ENCODE results near the gene GNG14. TPM values are rescaled to one million over a fixed set of nuclear protein-coding genes. Genes with fewer than 3 reads are reported as not detected.
A peak's percentile ranks its signal among the peaks of the same experiment; 100 is the strongest.
"Not testable (repeated sequence)": the region's sequence is repeated elsewhere in the genome, so short reads cannot be mapped to it uniquely, and the experiment has no call there.

Gene GNG14
- total RNA-seq, 1 donor = not detected

GRCh38 chr19:12676384-12676792, 11.4 kb upstream of the GNG14 start:
- no peaks in the 10 kb centered on the region for H3K27me3 ChIP-seq (ENCODE audit: insufficient read depth, low read length)
- H3K4me3 ChIP-seq (ENCODE audit: low read length) = no peak overlapping the region
- no peaks in the 10 kb centered on the region for H3K9me3 ChIP-seq (ENCODE audit: low read depth, low read length)
- peaks cover 24% of the 10 kb centered on the region for H3K4me1 ChIP-seq (ENCODE audit: insufficient read depth, low read length)

DNA sequence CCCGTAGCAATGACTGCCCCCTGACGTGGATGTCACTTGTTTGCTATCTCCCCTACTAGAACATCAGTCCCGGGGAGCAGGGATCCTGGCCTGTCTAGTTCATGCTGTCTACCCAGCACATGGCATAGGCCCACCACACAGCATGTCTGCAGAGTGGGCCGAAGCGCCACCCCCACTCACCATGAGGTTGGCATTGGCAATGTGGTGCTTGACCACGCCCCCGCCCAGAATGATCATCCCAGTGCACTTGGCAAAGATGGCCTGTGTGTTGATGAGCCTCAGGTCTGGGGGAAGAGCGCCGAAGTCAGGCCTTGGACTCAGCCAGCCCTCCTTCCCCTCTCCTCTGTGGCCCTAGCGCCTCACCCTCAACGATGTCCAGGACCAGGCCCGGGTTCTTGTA, 10.9 kb upstream of the GNG14 start:
- Histone ChIP-seq H3K4me1 (ENCODE audit: insufficient read depth, low read length) (peaks cover 24% of the 10 kb centered on the region), H3K4me3 (ENCODE audit: low read length) (no peak overlapping the region), H3K27me3 (ENCODE audit: insufficient read depth, low read length) (no peaks in the 10 kb centered on the region), H3K9me3 (ENCODE audit: low read depth, low read length) (no peaks in the 10 kb centered on the region)

GRCh38 chr19:12678039-12678438, 9.8 kb upstream of the GNG14 start:
- H3K4me3 ChIP-seq (ENCODE audit: low read length); H3K9me3 ChIP-seq (ENCODE audit: low read depth, low read length); H3K27me3 ChIP-seq (ENCODE audit: insufficient read depth, low read length): not testable (repeated sequence)
- peaks cover 28% of the 10 kb centered on the region for H3K4me1 ChIP-seq (ENCODE audit: insufficient read depth, low read length)

- Histone ChIP-seq H3K4me3 (ENCODE audit: low read length) (no peak overlapping the region), H3K4me1 (ENCODE audit: insufficient read depth, low read length) (peaks cover 28% of the 10 kb centered on the region), H3K27me3 (ENCODE audit: insufficient read depth, low read length) (no peaks in the 10 kb centered on the region), H3K9me3 (ENCODE audit: low read depth, low read length) (no peaks in the 10 kb centered on the region)
Observed at GRCh38 chr19:12680034-12680433, 7.8 kb upstream of the GNG14 start.

- H3K9me3 ChIP-seq (ENCODE audit: low read depth, low read length) = no peaks in the 10 kb centered on the region
- H3K4me3 ChIP-seq (ENCODE audit: low read length) = peak within 1 kb of the TSS; percentile 89
- no peaks in the 10 kb centered on the region for H3K27me3 ChIP-seq (ENCODE audit: insufficient read depth, low read length)
- H3K4me1 ChIP-seq (ENCODE audit: insufficient read depth, low read length) = peaks cover 27% of the 10 kb centered on the region
Observed at GRCh38 chr19:12681074-12681987, 6.5 kb upstream of the GNG14 start, which contains the start of gene DHPS. DHPS (minus strand) TSS chr19:12681880; CDS start chr19:12681766, 114 bp downstream.

GRCh38 chr19:12685831-12686230, 2.0 kb upstream of the GNG14 start:
- Histone ChIP-seq H3K27me3 (ENCODE audit: insufficient read depth, low read length) (no peaks in the 10 kb centered on the region), H3K4me1 (ENCODE audit: insufficient read depth, low read length) (peaks cover 8% of the 10 kb centered on the region)

DNA sequence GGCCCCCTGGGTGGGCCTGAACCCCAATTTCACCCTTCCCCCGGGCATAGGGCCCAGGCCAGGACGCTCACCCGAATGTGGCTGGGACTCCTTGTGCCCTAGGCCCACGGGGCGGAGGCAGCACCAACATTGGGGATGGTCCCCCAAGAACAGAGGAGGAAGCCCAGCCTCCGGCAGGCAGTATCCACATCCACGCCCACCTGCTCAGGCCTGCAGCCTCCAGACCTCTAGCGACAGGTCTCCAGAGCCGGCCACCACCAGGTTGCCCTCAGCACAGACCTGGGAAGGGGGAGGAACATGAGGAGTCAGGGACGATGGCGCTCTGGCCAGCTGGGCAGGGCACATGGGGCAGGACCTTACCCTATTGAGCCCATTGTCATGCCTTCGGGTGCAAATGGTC, 1.2 kb downstream of the GNG14 start:
- Histone ChIP-seq H3K4me3 (ENCODE audit: low read length) (no peak overlapping the region), H3K27me3 (ENCODE audit: insufficient read depth, low read length) (no peaks in the 10 kb centered on the region), H3K9me3 (ENCODE audit: low read depth, low read length) (no peaks in the 10 kb centered on the region), H3K4me1 (ENCODE audit: insufficient read depth, low read length) (no peaks in the 10 kb centered on the region)

More at GRCh38 chr19:12685831-12686230, 2.0 kb upstream of the GNG14 start:
- Histone ChIP-seq H3K9me3 (ENCODE audit: low read depth, low read length) (no peaks in the 10 kb centered on the region), H3K4me3 (ENCODE audit: low read length) (no peak overlapping the region)

DNA sequence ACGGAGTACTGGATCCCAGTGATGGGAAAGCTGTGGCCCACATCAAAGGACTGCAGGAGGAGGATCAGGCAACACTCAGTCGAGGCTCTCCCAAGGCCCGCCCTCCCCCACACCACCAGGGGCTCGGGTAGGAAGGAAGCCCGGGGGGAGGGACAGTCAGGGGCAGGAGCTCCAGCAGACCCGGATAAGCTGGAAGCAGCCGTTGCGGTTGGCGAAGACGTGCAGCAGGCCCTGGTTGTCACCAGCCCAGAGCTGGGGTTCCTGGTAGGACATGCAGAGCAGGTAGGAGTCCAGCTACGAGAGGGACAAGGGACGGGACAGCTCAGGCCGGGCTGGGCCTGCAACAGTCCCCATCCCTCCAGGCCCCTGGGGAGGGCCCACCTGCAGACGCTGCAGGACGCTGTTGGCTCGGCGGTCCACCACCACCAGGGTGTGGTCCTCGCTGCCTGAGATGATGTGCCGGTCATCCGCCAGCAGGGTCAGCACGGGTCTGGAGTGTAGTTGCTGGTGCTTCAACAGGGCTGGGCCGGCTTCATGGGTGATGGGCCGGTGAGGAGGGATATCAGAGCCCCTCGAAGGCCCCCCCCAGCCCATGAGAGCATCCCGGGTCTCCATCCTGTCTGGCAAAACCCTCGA, 1.9 kb downstream of the GNG14 start:
- Histone ChIP-seq H3K9me3 (ENCODE audit: low read depth, low read length) (no peaks in the 10 kb centered on the region), H3K4me1 (ENCODE audit: insufficient read depth, low read length) (no peaks in the 10 kb centered on the region), H3K4me3 (ENCODE audit: low read length) (no peak overlapping the region), H3K27me3 (ENCODE audit: insufficient read depth, low read length) (no peaks in the 10 kb centered on the region)

DNA sequence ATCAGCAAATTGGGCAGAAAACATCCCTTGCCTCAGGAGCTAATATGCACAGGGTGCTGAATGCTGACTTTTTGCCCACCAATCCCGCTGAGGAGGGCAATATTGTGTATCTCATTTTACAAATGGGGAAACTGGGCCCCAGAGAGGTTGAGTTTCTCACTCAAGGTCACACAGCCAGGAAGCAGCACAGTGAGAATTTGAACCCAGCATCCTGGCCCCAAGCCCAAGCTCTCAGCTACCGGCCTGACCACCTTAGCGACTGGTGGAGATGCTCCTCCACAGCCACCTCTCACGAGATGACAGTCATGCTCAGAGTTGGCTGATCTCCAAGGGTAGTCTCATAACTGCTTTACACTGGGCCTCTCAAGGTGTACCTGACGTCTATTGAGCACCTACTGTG, 5.2 kb downstream of the GNG14 start:
- Histone ChIP-seq H3K4me3 (ENCODE audit: low read length) (no peak overlapping the region), H3K27me3 (ENCODE audit: insufficient read depth, low read length) (no peaks in the 10 kb centered on the region), H3K9me3 (ENCODE audit: low read depth, low read length) (no peaks in the 10 kb centered on the region), H3K4me1 (ENCODE audit: insufficient read depth, low read length) (peaks cover 21% of the 10 kb centered on the region)

DNA sequence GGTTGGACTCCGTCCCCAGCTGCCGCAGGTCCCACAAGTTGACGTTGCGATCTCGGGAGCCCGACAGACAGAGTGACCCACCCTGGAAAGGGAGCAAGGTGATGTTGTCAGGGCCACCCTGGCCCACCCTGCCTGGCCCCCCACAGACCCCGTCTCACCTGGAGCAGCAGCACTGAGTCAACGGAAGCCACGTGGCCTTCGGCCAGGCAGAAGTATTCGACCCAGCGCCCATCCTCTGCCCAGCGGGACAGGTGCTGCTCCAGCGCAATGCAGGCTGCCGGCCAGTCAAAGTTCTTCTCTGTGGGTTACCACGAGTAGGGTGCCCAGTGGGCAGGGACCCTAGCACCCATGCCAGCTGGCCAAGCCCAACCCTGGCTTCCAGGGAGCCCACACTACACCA, 6.8 kb downstream of the GNG14 start:
- no peaks in the 10 kb centered on the region for H3K9me3 ChIP-seq (ENCODE audit: low read depth, low read length)
- H3K4me1 ChIP-seq (ENCODE audit: insufficient read depth, low read length) = peaks cover 21% of the 10 kb centered on the region
- no peaks in the 10 kb centered on the region for H3K27me3 ChIP-seq (ENCODE audit: insufficient read depth, low read length)
- no peak overlapping the region for H3K4me3 ChIP-seq (ENCODE audit: low read length)

DNA sequence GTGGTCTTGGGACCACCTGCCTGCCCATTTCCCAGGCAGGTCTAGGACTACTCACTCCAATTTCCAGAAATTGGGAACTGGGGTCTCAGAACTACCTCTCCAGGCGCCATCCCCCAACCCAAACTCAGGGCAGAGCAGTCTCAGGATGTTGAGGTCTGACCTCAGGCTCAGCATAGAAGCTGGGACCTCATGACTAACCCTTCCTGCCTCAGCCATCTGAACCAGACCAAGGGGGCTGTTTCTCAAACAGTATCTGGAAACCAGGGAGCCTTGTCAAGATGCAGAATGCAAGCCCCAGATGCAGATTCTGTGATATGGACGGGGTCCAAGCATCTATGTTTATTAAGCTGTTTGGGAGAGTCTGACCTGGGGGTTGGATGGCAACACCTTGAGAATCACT, 7.3 kb downstream of the GNG14 start:
- no peaks in the 10 kb centered on the region for H3K27me3 ChIP-seq (ENCODE audit: insufficient read depth, low read length)
- no peaks in the 10 kb centered on the region for H3K9me3 ChIP-seq (ENCODE audit: low read depth, low read length)
- H3K4me1 ChIP-seq (ENCODE audit: insufficient read depth, low read length) = peaks cover 21% of the 10 kb centered on the region
- H3K4me3 ChIP-seq (ENCODE audit: low read length) = no peak overlapping the region

DNA sequence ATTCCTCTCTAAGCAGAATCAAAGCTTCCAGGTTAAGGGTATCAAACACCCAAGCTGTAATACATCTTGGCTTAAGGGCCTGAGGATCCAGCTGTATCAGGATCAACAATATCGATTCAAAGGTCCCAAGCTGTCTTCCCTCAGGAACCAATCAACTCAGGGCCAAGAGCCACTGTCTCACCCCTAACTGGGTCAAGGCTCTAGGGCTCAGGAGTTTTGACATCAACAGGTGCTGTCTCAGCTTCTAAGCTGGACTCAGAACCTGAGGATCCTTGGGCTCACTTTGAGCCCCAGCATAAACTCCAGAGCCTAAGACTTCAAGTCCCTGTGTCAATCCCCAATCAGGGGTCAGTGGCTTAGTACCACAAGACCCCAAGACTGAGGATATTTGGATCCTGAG, 7.7 kb downstream of the GNG14 start:
- Histone ChIP-seq H3K9me3 (ENCODE audit: low read depth, low read length) (no peaks in the 10 kb centered on the region), H3K4me3 (ENCODE audit: low read length) (no peak overlapping the region), H3K4me1 (ENCODE audit: insufficient read depth, low read length) (peaks cover 21% of the 10 kb centered on the region), H3K27me3 (ENCODE audit: insufficient read depth, low read length) (no peaks in the 10 kb centered on the region)

DNA sequence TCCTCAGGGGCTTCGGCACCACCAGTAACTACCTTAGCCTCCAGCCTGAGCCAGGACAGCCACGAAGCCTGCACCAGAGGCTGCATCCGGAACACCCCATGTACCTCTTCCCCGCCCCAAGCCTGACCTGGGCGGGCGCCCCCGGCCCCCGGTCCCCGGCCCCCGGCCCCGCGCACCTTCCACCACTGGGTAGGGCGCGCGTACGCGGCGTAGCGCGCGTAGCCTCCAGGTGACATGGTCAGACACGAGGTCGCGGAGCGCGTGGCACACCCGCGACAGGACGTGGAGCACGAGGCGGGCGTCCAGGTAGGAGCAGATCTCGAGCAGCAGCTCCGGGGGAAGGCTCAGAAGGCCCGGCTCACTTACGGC, 8.2 kb downstream of the GNG14 start:
- peak overlapping the region; percentile 71 for H3K4me3 ChIP-seq (ENCODE audit: low read length)
- peaks cover 21% of the 10 kb centered on the region for H3K4me1 ChIP-seq (ENCODE audit: insufficient read depth, low read length)
- H3K27me3 ChIP-seq (ENCODE audit: insufficient read depth, low read length) = no peaks in the 10 kb centered on the region
- H3K9me3 ChIP-seq (ENCODE audit: low read depth, low read length) = no peaks in the 10 kb centered on the region

DNA sequence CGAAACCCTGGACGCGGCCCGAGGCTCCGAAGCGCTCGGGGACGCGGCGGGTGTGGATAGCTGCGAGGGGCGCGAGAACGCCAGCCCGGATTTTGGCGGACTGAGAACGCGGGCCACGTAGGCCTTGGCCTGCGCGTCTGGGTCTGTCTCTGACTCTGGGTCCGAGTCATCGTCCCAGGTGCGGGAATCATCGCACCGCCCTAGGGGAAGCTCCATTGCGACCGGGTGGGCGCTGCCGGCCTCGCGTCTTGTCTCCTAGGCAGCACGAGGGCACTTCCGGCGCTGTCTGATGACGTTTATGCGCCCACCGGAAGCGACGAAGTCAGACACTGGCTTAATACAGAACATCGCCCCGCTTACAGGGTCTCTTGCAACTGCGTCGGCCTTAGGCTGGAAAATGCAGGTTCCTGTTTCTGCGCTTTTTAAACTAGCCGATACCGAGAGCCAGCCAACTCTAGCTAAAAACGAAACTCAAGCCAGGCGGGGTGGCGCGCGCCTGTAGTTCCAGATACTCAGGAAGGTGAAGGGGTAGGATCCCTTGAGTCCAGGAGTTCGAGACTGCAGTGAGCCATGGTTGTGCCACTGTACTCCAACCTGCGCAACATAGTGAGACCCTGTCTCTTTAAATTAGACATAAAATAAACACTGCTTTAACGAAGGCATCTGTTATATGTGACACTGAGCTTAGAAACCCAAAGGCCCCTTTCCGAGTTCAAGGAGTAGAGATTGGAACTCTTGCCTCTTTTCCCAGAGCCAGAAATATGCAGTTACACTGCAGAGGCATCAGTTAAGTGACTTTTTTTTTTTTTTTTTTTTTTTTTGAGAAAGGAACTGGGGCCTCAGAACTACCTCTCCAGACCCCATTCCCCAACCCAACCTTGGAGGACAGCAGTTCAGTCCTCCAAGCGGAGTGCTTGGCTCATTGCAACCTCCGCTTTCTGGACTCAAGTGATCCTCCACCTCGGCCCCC, 8.9 kb downstream of the GNG14 start, which contains the start of gene FBXW9:
Gene FBXW9 (minus strand): TSS at position 266 of the 970 bp plus-strand sequence. CDS start 50 bp downstream, at position 216.
- Histone ChIP-seq H3K27me3 (ENCODE audit: insufficient read depth, low read length) (no peaks in the 10 kb centered on the region), H3K4me3 (ENCODE audit: low read length) (peak within 1 kb of the TSS; percentile 71), H3K9me3 (ENCODE audit: low read depth, low read length) (no peaks in the 10 kb centered on the region), H3K4me1 (ENCODE audit: insufficient read depth, low read length) (peaks cover 21% of the 10 kb centered on the region)

- not testable (repeated sequence) for H3K27me3 ChIP-seq (ENCODE audit: insufficient read depth, low read length); H3K9me3 ChIP-seq (ENCODE audit: low read depth, low read length); H3K4me3 ChIP-seq (ENCODE audit: low read length)
- peaks cover 21% of the 10 kb centered on the region for H3K4me1 ChIP-seq (ENCODE audit: insufficient read depth, low read length)
Observed at GRCh38 chr19:12697425-12697824, 9.6 kb downstream of the GNG14 start.
